Liver (tissue), 9 donors: ENCODE measurements around the gene SEMA4D. TPM values are rescaled to one million over a fixed set of nuclear protein-coding genes. Genes with fewer than 3 reads are reported as not detected.

Source experiments
- DNase-seq: peaks from one replicate; pipeline ENCODE4 v3.0.0-alpha.2; 2017; ENCODE audit warnings: low spot score
- H3K27ac ChIP-seq, 2 donors: one replicate each; pipeline ENCODE4 v1.7.0; 2013; ENCODE audit warnings: inconsistent platforms in 2 of 2, low read length in 2 of 2, control low read depth in 1 of 2, low read depth in 1 of 2, mild to moderate bottlenecking in 1 of 2
- H3K27me3 ChIP-seq, 4 donors: one replicate each; pipeline versions ENCODE4 v1.6.1 to v1.7.0; 2013; ENCODE audit warnings: low read length in 3 of 4, inconsistent platforms in 1 of 4, mild to moderate bottlenecking in 1 of 4, moderate library complexity in 1 of 4; ENCODE audit not compliant: control insufficient read depth in 4 of 4, insufficient read depth in 4 of 4
- H3K36me3 ChIP-seq, 4 donors: one replicate each; pipeline versions ENCODE4 v1.6.1 to v1.7.0; 2013; ENCODE audit warnings: low read length in 3 of 4, mild to moderate bottlenecking in 3 of 4, low read depth in 1 of 4, moderate library complexity in 1 of 4; ENCODE audit not compliant: control insufficient read depth in 4 of 4, insufficient read depth in 3 of 4
- H3K4me1 ChIP-seq, 4 donors: one replicate each; pipeline versions ENCODE4 v1.6.1 to v1.7.0; 2013; ENCODE audit warnings: low read length in 3 of 4, mild to moderate bottlenecking in 3 of 4, moderate library complexity in 1 of 4; ENCODE audit not compliant: control insufficient read depth in 4 of 4, insufficient read depth in 4 of 4
- H3K4me3 ChIP-seq, 3 donors: one replicate each; pipeline versions ENCODE4 v1.6.1 to v1.7.0; 2013; ENCODE audit warnings: low read length in 3 of 3, control low read depth in 1 of 3, low read depth in 1 of 3, mild to moderate bottlenecking in 1 of 3
- H3K9ac ChIP-seq, 2 donors: one replicate each; pipeline ENCODE4 v1.7.0; 2013; ENCODE audit warnings: low read length in 2 of 2, mild to moderate bottlenecking in 2 of 2, moderate library complexity in 2 of 2, control low read depth in 1 of 2, low read depth in 1 of 2
- H3K9me3 ChIP-seq, 4 donors: one replicate each; pipeline versions ENCODE4 v1.6.1 to v1.7.0; 2013; ENCODE audit warnings: low read length in 3 of 4; ENCODE audit not compliant: control insufficient read depth in 4 of 4
- CTCF ChIP-seq: fragments of 150-350 bp; IDR thresholded peaks from 2 replicates; pipeline ENCODE4 v1.5.1; 2017; ENCODE audit warnings: improper control_type of control experiment, low read depth, low read length; ENCODE audit not compliant: missing input control
- EGR1 ChIP-seq, 2 donors: IDR thresholded peaks; 2 replicates each; pipeline ENCODE4 v1.6.1; 2016 to 2018; ENCODE audit warnings: antibody characterized with exemption in 2 of 2, low read depth in 2 of 2
- FOXA1 ChIP-seq: IDR thresholded peaks from 2 replicates; pipeline ENCODE4 v1.6.1; 2016; ENCODE audit warnings: antibody characterized with exemption
- FOXA2 ChIP-seq: IDR thresholded peaks from 2 replicates; pipeline ENCODE4 v1.6.1; 2016; ENCODE audit warnings: antibody characterized with exemption
- GABPA ChIP-seq, 2 donors: IDR thresholded peaks in 1 of 2; conservative IDR thresholded peaks in 1 of 2; 2 replicates each; pipeline ENCODE4 v1.6.1; 2016; ENCODE audit warnings: antibody characterized with exemption in 2 of 2, mild to moderate bottlenecking in 1 of 2, moderate library complexity in 1 of 2
- HNF4A ChIP-seq, 2 donors: conservative IDR thresholded peaks; 2 replicates each; pipeline ENCODE4 v1.6.1; 2016; ENCODE audit warnings: antibody characterized with exemption in 2 of 2, mild to moderate bottlenecking in 2 of 2
- HNF4G ChIP-seq: IDR thresholded peaks from 2 replicates; pipeline ENCODE4 v1.6.1; 2016; ENCODE audit warnings: antibody characterized with exemption
- JUND ChIP-seq, 2 donors: IDR thresholded peaks; 2 replicates each; pipeline ENCODE4 v1.6.1; 2016; ENCODE audit warnings: antibody characterized with exemption in 2 of 2
- NR2F2 ChIP-seq: IDR thresholded peaks from 2 replicates; pipeline ENCODE4 v1.6.1; 2016; ENCODE audit warnings: antibody characterized with exemption
- RAD21 ChIP-seq, 2 donors: IDR thresholded peaks; 2 replicates each; pipeline ENCODE4 v1.6.1; 2016; ENCODE audit warnings: antibody characterized with exemption in 2 of 2, mild to moderate bottlenecking in 2 of 2
- REST ChIP-seq: IDR thresholded peaks from 2 replicates; pipeline ENCODE4 v1.6.1; 2016; ENCODE audit warnings: antibody characterized with exemption, mild to moderate bottlenecking
- RXRA ChIP-seq, 2 donors: IDR thresholded peaks; 2 replicates each; pipeline ENCODE4 v1.6.1; 2017 to 2018; ENCODE audit warnings: antibody characterized with exemption in 2 of 2, mild to moderate bottlenecking in 1 of 2
- SP1 ChIP-seq: IDR thresholded peaks from 2 replicates; pipeline ENCODE4 v1.6.1; 2018; ENCODE audit warnings: antibody characterized with exemption, mild to moderate bottlenecking
- TAF1 ChIP-seq: conservative IDR thresholded peaks from 2 replicates; pipeline ENCODE4 v1.6.1; 2016; ENCODE audit warnings: antibody characterized with exemption, mild to moderate bottlenecking
- YY1 ChIP-seq: IDR thresholded peaks from 2 replicates; pipeline ENCODE4 v1.6.1; 2016; ENCODE audit warnings: antibody characterized with exemption, mild to moderate bottlenecking
- WGBS: extraction: QIAGEN DNeasy Blood & Tissue Kit; methylation state at CpG from one replicate; pipeline ENCODE4 v1.1.7; 2013; 5-methylcytosine and 5-hydroxymethylcytosine counted together
- polyA plus RNA-seq, 2 donors: library from polyadenylated mRNA; stranded (reverse) in 1 of 2; unstranded in 1 of 2; fragments of 200-250 nt in 1 of 2; fragments of >200 nt in 1 of 2; fragmentation: Nextera tagmentation in 1 of 2; extraction: Ambion mirVana in 1 of 2; gene quantifications; one replicate each; pipeline versions ENCODE4 v1.2.1 to v1.2.3, GENCODE V29; 2013 to 2015
- total RNA-seq, 2 donors: library from RNA; depleted of rRNA; stranded (reverse); fragments of >200 nt; gene quantifications; one replicate each; pipeline ENCODE4 v1.2.3, GENCODE V29; 2014
- TF ChIP-seq, protein P1 (sequence below): IDR thresholded peaks from 2 replicates; pipeline ENCODE4 v1.6.1; 2016; ENCODE audit warnings: antibody characterized with exemption
- TF ChIP-seq, protein P2 (sequence below): IDR thresholded peaks from 2 replicates; pipeline ENCODE4 v1.6.1; 2016; ENCODE audit warnings: antibody characterized with exemption
- TF ChIP-seq, protein P3 (sequence below): IDR thresholded peaks from 2 replicates; pipeline ENCODE4 v1.6.1; 2016; ENCODE audit warnings: antibody characterized with exemption
- donor health status: healthy.
- donor health status: healthy.
- donor health status: healthy.
- donor health status: healthy.
- donor health status: healthy.

Gene SEMA4D
- total and polyA plus RNA-seq, 4 donors: 1.4 to 12.0 (median 4.1) TPM

- peaks cover 2 to 7% (median 5%) of the 10 kb centered on the region in 4 donors for H3K4me1 ChIP-seq
- peaks cover 0 to 3% (median 0%) of the 10 kb centered on the region in 4 donors for H3K36me3 ChIP-seq
- H3K27me3 ChIP-seq: no peaks in the 10 kb centered on the region
- H3K4me3 ChIP-seq: no peak overlapping the region
- WGBS: 96% methylated on average over 4 of the region's 4 CpGs
- TF ChIP-seq, protein P1, sequence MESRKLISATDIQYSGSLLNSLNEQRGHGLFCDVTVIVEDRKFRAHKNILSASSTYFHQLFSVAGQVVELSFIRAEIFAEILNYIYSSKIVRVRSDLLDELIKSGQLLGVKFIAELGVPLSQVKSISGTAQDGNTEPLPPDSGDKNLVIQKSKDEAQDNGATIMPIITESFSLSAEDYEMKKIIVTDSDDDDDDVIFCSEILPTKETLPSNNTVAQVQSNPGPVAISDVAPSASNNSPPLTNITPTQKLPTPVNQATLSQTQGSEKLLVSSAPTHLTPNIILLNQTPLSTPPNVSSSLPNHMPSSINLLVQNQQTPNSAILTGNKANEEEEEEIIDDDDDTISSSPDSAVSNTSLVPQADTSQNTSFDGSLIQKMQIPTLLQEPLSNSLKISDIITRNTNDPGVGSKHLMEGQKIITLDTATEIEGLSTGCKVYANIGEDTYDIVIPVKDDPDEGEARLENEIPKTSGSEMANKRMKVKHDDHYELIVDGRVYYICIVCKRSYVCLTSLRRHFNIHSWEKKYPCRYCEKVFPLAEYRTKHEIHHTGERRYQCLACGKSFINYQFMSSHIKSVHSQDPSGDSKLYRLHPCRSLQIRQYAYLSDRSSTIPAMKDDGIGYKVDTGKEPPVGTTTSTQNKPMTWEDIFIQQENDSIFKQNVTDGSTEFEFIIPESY: no peak
- TF ChIP-seq REST: no peak
- TF ChIP-seq, protein P2, sequence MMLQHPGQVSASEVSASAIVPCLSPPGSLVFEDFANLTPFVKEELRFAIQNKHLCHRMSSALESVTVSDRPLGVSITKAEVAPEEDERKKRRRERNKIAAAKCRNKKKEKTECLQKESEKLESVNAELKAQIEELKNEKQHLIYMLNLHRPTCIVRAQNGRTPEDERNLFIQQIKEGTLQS: no peak
- TF ChIP-seq RAD21 (IDR thresholded peaks at IDR 0.05): no peak
- TF ChIP-seq HNF4G: no peak
- TF ChIP-seq RXRA (IDR thresholded peaks at IDR 0.05): no peak
- TF ChIP-seq YY1: no peak
- no peak for TF ChIP-seq TAF1
- no peak for TF ChIP-seq HNF4A (conservative IDR thresholded peaks at IDR 0.05)
- TF ChIP-seq, protein P3, sequence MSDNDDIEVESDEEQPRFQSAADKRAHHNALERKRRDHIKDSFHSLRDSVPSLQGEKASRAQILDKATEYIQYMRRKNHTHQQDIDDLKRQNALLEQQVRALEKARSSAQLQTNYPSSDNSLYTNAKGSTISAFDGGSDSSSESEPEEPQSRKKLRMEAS: no peak
- no peak for TF ChIP-seq FOXA2
- no peak for TF ChIP-seq NR2F2
- TF ChIP-seq FOXA1: no peak
- no peak for TF ChIP-seq JUND (IDR thresholded peaks at IDR 0.05)
- TF ChIP-seq GABPA (IDR thresholded peaks at IDR 0.05 in 1 of 2, conservative IDR thresholded peaks at IDR 0.05 in 1 of 2): no peak
- no peak for TF ChIP-seq EGR1 (IDR thresholded peaks at IDR 0.05; ENCODE audit: low read depth in 2 of 2)
- TF ChIP-seq CTCF: no peak
- no peak for TF ChIP-seq SP1
- no peaks in the 10 kb centered on the region for H3K9me3 ChIP-seq
- no peak overlapping the region for H3K27ac ChIP-seq
- H3K9ac ChIP-seq: no peak overlapping the region
- DNase-seq: no peak
Measured at GRCh38 chr9:89381308-89381609, 116.7 kb downstream of the SEMA4D start.
